Measurements from ENCODE around the gene AKAIN1. TPM values are rescaled to one million over a fixed set of nuclear protein-coding genes. Genes with fewer than 3 reads are reported as not detected.

AKAIN1 gene
- polyA plus RNA-seq, 1 donor from 2014 or later = not detected

GRCh38 chr18:5103693-5104092 lies 93.4 kb downstream of the AKAIN1 start:
- no peaks in the 10 kb centered on the region for H3F3A ChIP-seq (ENCODE audit: insufficient read depth, low read length, poor library complexity, severe bottlenecking)
- H4K20me1 ChIP-seq (ENCODE audit: insufficient read depth) = no peaks in the 10 kb centered on the region
- no peak overlapping the region for H3K9ac ChIP-seq (ENCODE audit: low read length)
- H3K9me2 ChIP-seq (ENCODE audit: insufficient read depth, low read length) = no peaks in the 10 kb centered on the region
- no peak overlapping the region for H3K4me2 ChIP-seq (ENCODE audit: low read length)
- H3K36me3 ChIP-seq (ENCODE audit: insufficient read depth, low read length) = no peaks in the 10 kb centered on the region
- H3K27ac ChIP-seq (ENCODE audit: low read length) = no peak overlapping the region
- H3K9me3 ChIP-seq (ENCODE audit: low read length) = no peaks in the 10 kb centered on the region
- no peaks in the 10 kb centered on the region for H3K27me3 ChIP-seq (ENCODE audit: insufficient read depth, low read depth, low read length)
- no peak overlapping the region for H3K4me3 ChIP-seq (ENCODE audit: low read length)
- H3K79me2 ChIP-seq (replicated peaks; ENCODE audit: insufficient read depth, low read length) = no peaks in the 10 kb centered on the region
- no peak overlapping the region for H2AFZ ChIP-seq (ENCODE audit: low read depth, low read length)
- TF ChIP-seq MXI1 (conservative IDR thresholded peaks at IDR 0.05; ENCODE audit: poor library complexity, severe bottlenecking) (no peak), EP300 (conservative IDR thresholded peaks at IDR 0.05; ENCODE audit: poor library complexity, severe bottlenecking) (no peak), SMC3 (conservative IDR thresholded peaks at IDR 0.05; ENCODE audit: poor library complexity) (no peak), RAD21 (conservative IDR thresholded peaks at IDR 0.05) (no peak), CTCF (IDR thresholded peaks at IDR 0.05; ENCODE audit: poor library complexity, severe bottlenecking) (no peak), TAF1 (IDR thresholded peaks at IDR 0.05; ENCODE audit: low read depth) (no peak), POLR2AphosphoS5 (IDR thresholded peaks at IDR 0.05) (no peak), EZH2 (IDR thresholded peaks at IDR 0.05; ENCODE audit: borderline replicate concordance, insufficient read depth, low read length, poor library complexity, severe bottlenecking) (no peak)

- Histone ChIP-seq H3K79me2 (replicated peaks; ENCODE audit: insufficient read depth, low read length) (no peaks in the 10 kb centered on the region), H4K20me1 (ENCODE audit: insufficient read depth) (no peaks in the 10 kb centered on the region), H3K4me2 (ENCODE audit: low read length) (no peak overlapping the region), H3K9ac (ENCODE audit: low read length) (no peak overlapping the region), H3K27ac (ENCODE audit: low read length) (no peak overlapping the region), H3K9me2 (ENCODE audit: insufficient read depth, low read length) (no peaks in the 10 kb centered on the region), H3F3A (ENCODE audit: insufficient read depth, low read length, poor library complexity, severe bottlenecking) (no peaks in the 10 kb centered on the region), H3K36me3 (ENCODE audit: insufficient read depth, low read length) (no peaks in the 10 kb centered on the region), H3K9me3 (ENCODE audit: low read length) (no peaks in the 10 kb centered on the region), H3K4me3 (ENCODE audit: low read length) (no peak overlapping the region), H3K27me3 (ENCODE audit: insufficient read depth, low read depth, low read length) (no peaks in the 10 kb centered on the region), H2AFZ (ENCODE audit: low read depth, low read length) (no peak overlapping the region)
- TF ChIP-seq TAF1 (IDR thresholded peaks at IDR 0.05; ENCODE audit: low read depth) (no peak), EP300 (conservative IDR thresholded peaks at IDR 0.05; ENCODE audit: poor library complexity, severe bottlenecking) (no peak), SMC3 (conservative IDR thresholded peaks at IDR 0.05; ENCODE audit: poor library complexity) (no peak), RAD21 (conservative IDR thresholded peaks at IDR 0.05) (no peak), POLR2AphosphoS5 (IDR thresholded peaks at IDR 0.05) (no peak), REST (IDR thresholded peaks at IDR 0.05; ENCODE audit: borderline replicate concordance) (no peak), MXI1 (conservative IDR thresholded peaks at IDR 0.05; ENCODE audit: poor library complexity, severe bottlenecking) (no peak), EZH2 (IDR thresholded peaks at IDR 0.05; ENCODE audit: borderline replicate concordance, insufficient read depth, low read length, poor library complexity, severe bottlenecking) (no peak), CTCF (IDR thresholded peaks at IDR 0.05; ENCODE audit: poor library complexity, severe bottlenecking) (no peak)
Observed at GRCh38 chr18:5103286-5103685, 93.8 kb downstream of the AKAIN1 start.
